Measurements from ENCODE around the gene TLL2.

The TLL2 gene

GRCh38 chr10:96389785-96390184 lies 123.9 kb downstream of the TLL2 start:
- no peak for DNase-seq (ENCODE audit: low read depth)

GRCh38 chr10:96387601-96388000 lies 126.1 kb downstream of the TLL2 start:
- no peak for DNase-seq (ENCODE audit: low read depth)

- DNase-seq (ENCODE audit: low read depth) = peak; percentile 10
Measured at GRCh38 chr10:96387161-96387560, 126.6 kb downstream of the TLL2 start.

GRCh38 chr10:96384506-96384905 lies 129.2 kb downstream of the TLL2 start:
- no peak for DNase-seq (ENCODE audit: low read depth)

- peak; percentile 51 for DNase-seq (ENCODE audit: low read depth)
Measured at GRCh38 chr10:96380821-96381220, 132.9 kb downstream of the TLL2 start.

GRCh38 chr10:96379758-96380157 lies 134.0 kb downstream of the TLL2 start:
- no peak for DNase-seq (ENCODE audit: low read depth)

- DNase-seq (ENCODE audit: low read depth) = no peak
Measured at GRCh38 chr10:96378741-96379140, 135.0 kb downstream of the TLL2 start.

- DNase-seq (ENCODE audit: low read depth) = peak; percentile 51
Measured at GRCh38 chr10:96377816-96378294, 135.9 kb downstream of the TLL2 start.

- DNase-seq (ENCODE audit: low read depth) = no peak
Measured at GRCh38 chr10:96376483-96376882, 137.2 kb downstream of the TLL2 start.

GRCh38 chr10:96374985-96375830 lies 138.5 kb downstream of the TLL2 start:
- peak; percentile 84 for DNase-seq (ENCODE audit: low read depth)

GRCh38 chr10:96374639-96374984 lies 139.1 kb downstream of the TLL2 start:
- no peak for DNase-seq (ENCODE audit: low read depth)

- DNase-seq (ENCODE audit: low read depth) = no peak
Measured at GRCh38 chr10:96374004-96374403, 139.7 kb downstream of the TLL2 start.

- no peak for DNase-seq (ENCODE audit: low read depth)
Measured at GRCh38 chr10:96371356-96371755, 142.4 kb downstream of the TLL2 start.

GRCh38 chr10:96370584-96371157 lies 143.1 kb downstream of the TLL2 start:
- peak; percentile 29 for DNase-seq (ENCODE audit: low read depth)

GRCh38 chr10:96369890-96370583 lies 143.7 kb downstream of the TLL2 start:
- no peak for DNase-seq (ENCODE audit: low read depth)

- no peak for DNase-seq (ENCODE audit: low read depth)
Measured at GRCh38 chr10:96368971-96369370, 144.8 kb downstream of the TLL2 start.

- DNase-seq (ENCODE audit: low read depth) = no peak
Measured at GRCh38 chr10:96367470-96367869, 146.3 kb downstream of the TLL2 start.

- peak; percentile 52 for DNase-seq (ENCODE audit: low read depth)
Measured at GRCh38 chr10:96366508-96366907, 147.2 kb downstream of the TLL2 start.

GRCh38 chr10:96365571-96365970 lies 148.2 kb downstream of the TLL2 start:
- no peak for DNase-seq (ENCODE audit: low read depth)

- DNase-seq (ENCODE audit: low read depth) = no peak
Measured at GRCh38 chr10:96360766-96361165, 153.0 kb downstream of the TLL2 start.

- DNase-seq (ENCODE audit: low read depth) = no peak
Measured at GRCh38 chr10:96360331-96360730, 153.4 kb downstream of the TLL2 start.

- DNase-seq (ENCODE audit: low read depth) = no peak
Measured at GRCh38 chr10:96359616-96360015, 154.1 kb downstream of the TLL2 start.

All from iris pigment epithelial cell (primary cell).